ENCODE results near the gene NR1H4. TPM values are rescaled to one million over a fixed set of nuclear protein-coding genes. Genes with fewer than 3 reads are reported as not detected.

Gene NR1H4
- total and polyA plus RNA-seq, 11 donors, result not detected

GRCh38 chr12:100476013-100476751, 2.5 kb downstream of the NR1H4 start:
- Histone ChIP-seq H3K36me3 (no peaks in the 10 kb centered on the region), H3K27me3 (peaks cover 0 to 13% (median 0%) of the 10 kb centered on the region in 9 donors), H3K4me3 (no peak overlapping the region), H3K4me1 (no peaks in the 10 kb centered on the region), H3K27ac (no peak overlapping the region), H3K9me3 (no peaks in the 10 kb centered on the region)
- no peak for ATAC-seq
- no peak for DNase-seq
- intact Hi-C loops (cut with DNase I), result no loop called here
- 61 to 67% (median 64%) methylated on average over 14 of the region's 14 CpGs for WGBS, 4 donors
- TF ChIP-seq CTCF (IDR thresholded peaks at IDR 0.05) (no peak), POLR2A (IDR thresholded peaks at IDR 0.05) (no peak)

- intact Hi-C loops (cut with DNase I), result no loop called here
- no peaks in the 10 kb centered on the region for H3K4me1 ChIP-seq
- no peaks in the 10 kb centered on the region for H3K9me3 ChIP-seq
- no peak for DNase-seq
- peaks cover 0 to 6% (median 0%) of the 10 kb centered on the region in 9 donors for H3K27me3 ChIP-seq
- TF ChIP-seq POLR2A (IDR thresholded peaks at IDR 0.05) (no peak), CTCF (IDR thresholded peaks at IDR 0.05) (no peak)
- H3K4me3 ChIP-seq, result no peak overlapping the region
- no peaks in the 10 kb centered on the region for H3K36me3 ChIP-seq
- WGBS, 4 donors, result 78 to 91% (median 90%) methylated on average over 5 of the region's 5 CpGs
- no peak for ATAC-seq
- H3K27ac ChIP-seq, result no peak overlapping the region
These were observed 7.4 kb downstream of the NR1H4 start for GRCh38 chr12:100481021-100481420.

GRCh38 chr12:100484183-100484886, 10.7 kb downstream of the NR1H4 start:
- WGBS, 4 donors, result 35 to 47% (median 39%) methylated on average over 6 of the region's 6 CpGs
- Histone ChIP-seq H3K4me3 (no peak overlapping the region), H3K36me3 (no peaks in the 10 kb centered on the region), H3K27ac (no peak overlapping the region), H3K9me3 (no peaks in the 10 kb centered on the region), H3K27me3 (no peaks in the 10 kb centered on the region), H3K4me1 (peaks cover 0 to 5% (median 0%) of the 10 kb centered on the region in 12 donors)
- intact Hi-C loops (cut with DNase I), result no loop called here
- DNase-seq (no peak), ATAC-seq (no peak)
- TF ChIP-seq POLR2A (IDR thresholded peaks at IDR 0.05) (no peak), CTCF (IDR thresholded peaks at IDR 0.05) (no peak)

GRCh38 chr12:100484891-100485471, 11.3 kb downstream of the NR1H4 start:
- Histone ChIP-seq H3K9me3 (no peaks in the 10 kb centered on the region), H3K27me3 (no peaks in the 10 kb centered on the region), H3K4me3 (no peak overlapping the region), H3K4me1 (peaks cover 0 to 6% (median 0%) of the 10 kb centered on the region in 12 donors), H3K27ac (no peak overlapping the region), H3K36me3 (no peaks in the 10 kb centered on the region)
- no peak for ATAC-seq
- intact Hi-C loops (cut with DNase I), result no loop called here
- no peak for TF ChIP-seq POLR2A (IDR thresholded peaks at IDR 0.05)
- DNase-seq, result no peak
